Fibroblast of skin of right quadriceps (primary cell): ENCODE measurements around the gene STXBP5L.
"Not testable (repeated sequence)": the region's sequence is repeated elsewhere in the genome, so short reads cannot be mapped to it uniquely, and the experiment has no call there.

Experiments
- DNase-seq: peaks from one replicate; pipeline ENCODE4 v3.0.0-alpha.2; 2013

STXBP5L gene

DNA sequence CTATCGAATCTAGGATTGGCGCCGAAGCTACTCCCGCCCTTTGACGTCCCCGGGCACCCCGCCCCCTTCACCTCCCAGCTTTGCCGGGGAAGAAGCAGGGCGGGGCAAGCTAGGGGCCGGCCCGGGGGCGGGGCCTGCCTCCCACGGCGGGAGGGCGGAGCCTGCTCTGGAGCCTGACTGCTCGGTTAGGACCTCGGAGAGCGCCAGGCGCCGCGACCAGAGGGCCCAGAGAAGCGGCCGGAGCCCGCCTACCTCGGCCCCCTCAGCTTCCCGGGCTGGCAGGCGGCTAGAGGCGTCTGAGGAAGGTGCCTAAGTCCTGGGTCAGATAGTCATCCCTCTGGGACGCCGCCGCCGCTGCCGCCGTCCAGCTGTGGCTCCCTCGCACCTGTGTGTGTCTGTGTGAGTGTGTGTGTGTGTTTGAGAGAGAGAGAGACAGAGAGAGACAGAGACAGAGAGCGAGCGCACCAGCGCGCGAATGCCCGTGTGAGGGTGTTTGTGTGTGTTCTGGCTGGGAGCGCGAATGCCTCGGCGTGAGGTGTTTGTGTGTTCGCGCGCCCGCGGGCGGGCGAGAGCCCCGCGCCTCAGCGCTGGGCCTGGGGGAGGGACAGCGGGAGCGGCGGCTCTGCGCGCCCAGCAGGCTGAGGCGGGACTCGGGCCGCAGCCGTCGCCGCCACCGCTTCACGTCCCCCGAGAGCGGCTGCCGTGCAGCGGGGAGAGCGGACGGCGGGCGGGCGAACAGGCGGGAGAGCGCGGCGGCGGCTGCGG is at the start of gene STXBP5L:
Gene STXBP5L (plus strand): TSS at position 176 of the 765 bp plus-strand sequence. CDS start 1,374 bp downstream, outside the sequence.
- DNase-seq, result peak; percentile 72

DNA sequence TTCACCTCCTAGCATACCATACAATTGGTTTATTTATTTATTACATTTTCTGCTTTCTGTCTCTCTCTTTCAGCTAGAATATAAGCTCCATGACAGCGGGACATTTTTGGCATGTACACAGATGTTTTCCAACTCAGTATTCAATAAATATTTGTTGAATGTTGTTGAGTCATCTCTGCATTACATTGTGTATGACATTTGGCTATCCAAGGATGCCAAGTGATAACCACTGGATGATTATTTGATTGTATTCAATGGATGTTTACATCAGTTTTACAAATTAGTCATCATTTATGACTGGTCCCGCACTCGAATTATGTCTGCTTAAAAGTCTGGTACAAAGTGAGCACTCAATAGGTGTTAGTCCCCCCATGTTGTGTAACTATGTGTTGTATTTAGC is 49.5 kb upstream of the STXBP5L start:
- no peak for DNase-seq

DNA sequence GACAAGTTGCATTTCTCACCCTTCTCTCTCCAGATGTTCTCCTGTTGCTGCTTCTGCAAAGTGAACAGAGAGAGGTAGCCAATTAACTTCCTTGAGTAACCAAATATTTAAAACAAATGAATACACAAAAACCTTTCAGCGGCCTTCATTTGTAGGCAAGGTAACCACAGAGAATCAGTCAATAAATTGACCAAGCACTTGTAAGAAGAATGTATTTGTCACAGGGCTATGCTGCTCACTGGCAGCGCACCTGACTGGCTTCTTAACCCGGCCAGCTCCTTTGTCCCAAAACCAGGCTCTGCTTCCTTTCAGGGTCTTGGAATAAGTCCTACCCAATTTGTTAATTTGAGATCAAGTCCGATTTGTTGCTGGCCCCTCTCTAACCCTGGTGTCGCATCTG is 43.5 kb upstream of the STXBP5L start:
- DNase-seq, result no peak

DNA sequence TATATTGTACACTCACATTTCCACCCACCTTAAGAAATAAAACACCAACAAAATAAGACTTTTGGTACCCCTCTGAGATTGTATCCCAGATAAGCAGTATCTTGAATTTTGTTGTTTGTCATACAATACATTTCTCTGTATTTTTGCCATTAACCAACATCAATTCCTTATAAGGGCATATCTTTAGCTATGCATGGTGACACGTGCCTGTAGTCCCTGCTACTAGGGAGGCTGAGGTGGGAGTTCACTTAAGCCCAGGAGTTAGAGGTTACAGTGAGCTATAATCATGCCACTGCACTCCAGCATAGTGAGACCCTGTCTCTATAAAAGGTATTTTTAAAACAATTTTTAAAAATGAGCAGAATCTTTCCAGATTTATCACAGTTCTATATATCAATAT is 32.5 kb upstream of the STXBP5L start:
- no peak for DNase-seq

DNA sequence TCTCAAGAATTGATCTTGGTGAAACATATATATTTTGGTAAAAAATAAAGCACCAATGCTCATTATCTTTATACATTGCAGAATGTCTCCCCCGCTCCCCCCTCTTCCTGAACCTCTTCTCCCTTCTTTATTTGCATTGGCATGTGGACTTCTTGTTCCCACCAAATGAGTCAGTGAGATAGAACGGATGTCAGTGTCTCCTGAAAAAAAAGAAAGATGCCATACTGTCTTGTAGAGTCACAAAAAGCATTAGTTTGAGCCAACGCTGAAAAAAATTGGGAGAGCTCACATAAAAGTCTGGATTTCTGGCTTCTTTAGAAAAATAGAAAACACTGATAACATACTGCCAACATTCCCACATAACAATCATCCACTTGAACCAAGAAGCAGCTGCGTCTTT is 32.0 kb upstream of the STXBP5L start:
- no peak for DNase-seq

DNA sequence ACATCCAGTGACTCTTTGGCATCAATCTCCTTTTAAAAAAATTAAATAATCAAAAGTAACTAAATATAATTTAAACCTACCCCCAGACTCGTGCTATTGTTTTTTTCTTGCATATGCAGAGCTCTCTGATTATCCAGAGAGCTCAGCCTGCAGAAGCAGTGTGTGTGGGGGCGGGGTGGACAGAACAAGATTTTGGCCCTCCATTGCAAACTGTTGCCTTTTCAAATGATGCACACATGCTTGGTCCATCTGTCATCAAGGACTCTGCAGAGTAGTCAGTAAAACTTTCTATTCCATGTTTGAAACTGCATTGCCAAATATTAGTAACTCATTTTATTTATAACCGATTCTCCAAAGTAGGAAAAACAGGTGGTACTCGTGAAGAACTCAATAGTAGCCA is 28.6 kb upstream of the STXBP5L start:
- DNase-seq, result no peak

DNA sequence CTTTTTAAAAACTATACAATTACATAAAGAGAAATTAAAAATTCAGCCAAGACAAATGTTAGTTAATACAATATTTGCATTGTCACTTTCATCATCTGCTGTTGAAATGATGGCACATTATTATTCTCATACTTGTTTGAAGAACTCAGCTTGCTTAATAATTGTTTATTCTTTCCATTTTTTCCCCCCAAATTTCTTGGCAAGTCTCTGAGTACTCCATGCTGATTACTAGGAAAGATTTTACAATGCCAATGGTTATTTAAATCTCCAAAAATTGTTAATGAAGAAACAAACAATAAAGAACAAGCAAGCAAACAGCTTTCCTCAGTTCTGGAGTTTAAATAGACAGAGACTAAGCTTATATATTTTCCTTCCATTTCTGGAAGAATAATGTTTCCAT is 15.1 kb upstream of the STXBP5L start:
- DNase-seq, result no peak

DNA sequence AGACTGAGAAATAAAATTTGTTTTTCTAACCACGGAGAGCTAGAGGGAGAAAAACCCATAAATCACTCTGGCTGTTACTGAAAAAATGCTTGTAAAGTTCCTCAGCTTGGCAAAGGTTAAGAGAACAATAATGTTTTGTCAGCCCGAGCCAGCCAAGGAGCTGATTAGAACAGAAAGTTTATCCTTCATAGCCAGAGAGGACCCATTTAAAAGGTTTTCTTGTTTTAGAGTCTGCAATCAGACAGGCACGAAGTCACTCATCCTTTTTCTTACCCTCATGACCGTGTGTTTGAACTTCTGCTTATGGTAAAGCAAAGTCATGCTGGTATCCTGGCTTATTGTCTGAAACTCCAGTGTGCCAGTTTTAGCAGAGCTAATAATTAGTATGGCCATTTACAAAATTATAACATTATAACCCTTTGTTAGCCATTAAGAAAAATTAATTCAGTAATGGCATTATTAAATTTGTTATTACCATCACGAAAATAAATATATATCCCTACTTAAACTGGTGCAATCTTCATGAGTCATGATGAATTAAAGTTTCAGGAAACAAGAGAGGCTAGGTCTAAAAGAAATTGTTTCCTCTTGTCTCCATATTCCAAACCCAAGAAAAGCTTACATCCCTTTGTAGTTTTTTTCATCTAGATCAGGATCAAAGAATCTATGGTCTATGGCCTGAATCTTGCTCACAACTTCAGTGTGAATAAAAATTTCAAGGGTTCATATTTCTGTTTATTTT is 13.5 kb upstream of the STXBP5L start:
- DNase-seq, result peak; percentile 2

DNA sequence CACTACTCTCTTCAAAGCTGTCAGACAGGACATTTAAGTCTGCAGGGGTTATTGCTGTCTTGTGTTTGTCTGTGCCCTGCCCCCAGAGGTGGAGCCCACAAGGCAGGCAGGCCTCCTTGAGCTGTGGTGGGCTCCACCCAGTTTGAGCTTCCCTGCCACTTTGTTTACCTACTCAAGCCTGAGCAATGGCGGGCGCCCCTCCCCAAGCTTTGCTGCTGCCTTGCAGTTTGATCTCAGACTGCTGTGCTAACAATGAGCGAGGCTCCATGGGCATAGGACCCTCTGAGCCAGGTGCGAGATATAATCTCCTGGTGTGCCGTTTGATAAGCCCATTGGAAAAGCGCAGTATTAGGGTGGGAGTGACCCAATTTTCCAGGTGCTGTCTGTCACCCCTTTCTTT is 6.3 kb upstream of the STXBP5L start:
- DNase-seq, result not testable (repeated sequence)

DNA sequence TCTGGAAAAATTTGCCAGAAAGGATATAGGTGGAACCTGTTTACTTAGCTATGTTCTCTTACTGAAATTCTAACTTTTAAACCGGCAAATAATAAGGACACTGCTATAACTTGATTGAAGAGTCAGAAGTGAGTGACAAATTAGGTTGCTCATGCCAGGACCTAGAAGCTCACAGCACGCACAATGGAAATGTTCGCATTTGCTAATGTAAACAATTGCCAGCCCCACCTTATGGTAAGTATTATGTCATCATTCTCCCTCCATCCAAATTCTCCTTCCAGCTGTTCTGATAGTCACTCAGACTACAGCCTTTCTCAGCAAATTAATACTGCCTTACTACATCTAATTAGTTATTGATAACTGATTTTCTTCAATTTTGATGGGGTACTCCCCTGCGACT is 4.8 kb upstream of the STXBP5L start:
- DNase-seq, result no peak

DNA sequence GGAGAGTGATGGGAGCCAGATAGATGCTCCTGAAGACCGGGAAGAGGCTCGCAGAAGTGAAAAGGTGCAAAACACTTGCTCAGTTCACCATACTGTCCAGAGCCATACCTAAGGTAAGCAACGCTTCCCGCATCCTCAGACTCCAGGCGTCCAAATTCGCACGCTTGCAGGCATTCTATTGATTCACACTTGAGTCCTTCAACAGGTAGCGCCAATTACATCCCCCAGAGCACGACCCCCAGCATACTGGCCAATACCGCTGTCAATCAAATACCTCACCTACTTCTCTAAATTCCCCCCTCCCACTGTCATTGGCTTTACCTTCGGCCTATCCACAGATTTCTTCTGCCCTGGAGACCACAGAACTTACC is 361 bp upstream of the STXBP5L start:
- DNase-seq, result no peak

DNA sequence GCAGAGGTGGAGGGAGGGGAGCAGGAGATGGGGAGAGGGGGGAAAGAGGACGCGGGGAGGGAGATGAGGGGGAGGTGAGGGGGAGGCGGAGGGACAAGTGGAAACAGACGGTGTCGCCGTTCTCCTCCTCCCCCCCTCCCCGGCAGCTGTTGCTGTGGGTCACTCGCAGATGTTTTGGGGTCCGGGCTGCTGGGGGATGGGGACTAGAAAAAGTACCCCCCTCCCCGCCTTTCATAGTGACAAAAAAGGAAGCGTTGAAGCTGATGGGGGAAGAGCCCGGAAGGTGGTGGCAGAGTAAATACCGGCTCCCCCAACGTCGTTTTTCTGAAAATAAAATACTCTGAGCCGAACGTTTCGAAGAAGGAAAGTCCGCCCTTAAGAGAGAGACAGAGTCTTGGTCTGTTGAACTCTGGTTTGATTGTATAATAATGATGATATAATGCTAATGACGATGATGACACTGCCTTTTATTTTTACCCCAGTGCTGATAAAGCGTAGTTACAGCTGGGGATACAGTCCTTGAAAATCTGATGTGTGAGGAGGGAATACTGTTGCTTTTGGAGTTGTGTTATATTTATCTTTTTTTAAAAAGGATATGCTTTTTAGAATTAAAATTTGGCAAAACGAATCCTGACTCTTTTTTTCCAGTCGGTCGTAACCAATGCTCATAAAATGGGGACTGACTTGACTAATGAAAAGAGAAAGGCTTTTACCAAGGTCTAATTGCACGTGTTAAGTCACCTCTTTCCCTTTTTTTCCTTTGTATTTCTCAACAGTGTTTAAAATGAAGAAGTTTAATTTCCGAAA is 993 bp downstream of the STXBP5L start:
- DNase-seq, result no peak

DNA sequence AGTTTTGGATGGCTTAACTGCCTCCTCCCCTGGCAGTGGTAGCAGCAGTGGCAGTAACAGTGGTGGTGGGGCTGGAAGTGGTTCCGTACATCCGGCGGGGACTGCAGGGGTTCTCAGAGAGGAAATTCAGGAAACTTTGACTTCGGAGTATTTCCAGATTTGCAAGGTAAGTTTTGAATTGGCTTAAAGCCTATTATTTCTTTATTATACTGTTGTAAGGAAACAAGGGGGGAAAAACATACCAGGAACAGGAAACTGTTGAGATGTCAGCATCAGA is 1.5 kb downstream of the STXBP5L start:
- no peak for DNase-seq

DNA sequence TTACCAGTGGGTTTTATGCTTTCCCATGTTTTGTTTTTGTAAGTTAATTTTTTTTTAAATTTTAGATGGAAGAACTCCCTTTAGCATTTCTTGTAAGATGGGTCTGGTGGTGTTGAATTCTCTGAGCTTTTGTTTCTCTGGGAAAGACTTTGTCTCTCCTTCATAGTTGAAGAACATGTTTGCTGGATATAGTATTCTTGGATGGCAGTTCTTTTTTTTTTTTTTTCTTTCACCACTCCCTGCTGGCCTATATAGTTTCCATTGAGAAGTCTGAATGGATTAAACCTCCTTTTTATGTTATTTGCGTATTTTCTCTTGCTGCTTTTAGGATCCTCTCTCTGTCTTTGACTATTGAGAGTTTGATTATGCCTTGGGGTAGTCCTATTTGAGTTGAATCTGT is 18.1 kb downstream of the STXBP5L start:
- no peak for DNase-seq

DNA sequence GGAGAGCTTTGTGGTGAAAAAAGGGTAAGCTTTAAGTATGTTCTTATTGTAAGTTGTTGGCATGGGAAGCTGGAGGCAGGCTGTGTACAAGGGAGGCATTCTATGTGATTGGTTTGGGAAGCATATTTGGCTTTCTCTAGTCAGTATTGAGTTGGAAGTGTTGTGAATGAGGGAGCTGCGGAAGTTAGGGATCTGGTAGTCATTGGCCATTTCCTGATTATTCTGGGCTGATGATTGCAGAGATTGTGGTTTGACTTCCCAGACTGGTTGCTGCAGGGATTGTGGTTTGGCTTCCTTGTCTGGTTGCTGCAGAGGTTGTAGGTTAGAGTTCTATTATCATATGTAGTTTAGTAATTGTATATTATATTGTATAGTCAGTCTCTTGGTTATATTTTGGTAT is 21.0 kb downstream of the STXBP5L start:
- peak; percentile 1 for DNase-seq

DNA sequence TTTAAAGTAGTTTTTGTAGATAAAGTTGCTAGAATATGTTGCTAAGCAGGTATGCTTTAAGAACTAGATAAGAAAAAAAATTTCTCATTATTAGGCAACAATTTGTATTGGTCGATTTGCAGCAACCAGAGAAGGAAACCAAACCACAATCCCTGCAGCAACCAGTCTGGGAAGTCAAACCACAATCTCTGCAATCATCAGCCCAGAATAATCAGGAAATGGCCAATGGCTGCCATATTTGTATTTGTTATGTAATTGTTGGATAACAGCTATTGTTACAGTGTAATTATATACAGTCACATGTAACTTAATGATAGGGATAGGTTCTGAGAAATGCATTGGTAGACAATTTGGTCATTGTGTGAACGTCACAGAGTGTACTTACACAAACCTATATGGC is 23.6 kb downstream of the STXBP5L start:
- no peak for DNase-seq

DNA sequence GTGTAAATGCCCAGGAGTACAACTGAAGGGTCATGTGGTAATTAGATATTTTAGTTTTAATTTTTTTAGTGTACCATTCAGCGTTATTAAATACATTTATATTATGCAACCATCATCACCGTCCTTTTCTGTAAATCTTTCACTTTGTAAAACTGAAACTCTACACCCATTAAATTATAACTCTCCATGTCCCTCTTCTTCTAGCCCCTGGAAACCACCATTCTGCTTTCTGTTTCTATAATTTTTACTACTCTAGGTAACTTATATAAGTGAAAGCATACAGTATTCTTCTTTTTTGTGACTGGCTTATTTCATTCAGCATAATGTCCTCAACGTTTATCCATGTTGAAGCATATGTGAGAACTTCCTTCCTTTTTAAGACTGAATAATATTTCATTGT is 48.1 kb downstream of the STXBP5L start:
- DNase-seq, result no peak

DNA sequence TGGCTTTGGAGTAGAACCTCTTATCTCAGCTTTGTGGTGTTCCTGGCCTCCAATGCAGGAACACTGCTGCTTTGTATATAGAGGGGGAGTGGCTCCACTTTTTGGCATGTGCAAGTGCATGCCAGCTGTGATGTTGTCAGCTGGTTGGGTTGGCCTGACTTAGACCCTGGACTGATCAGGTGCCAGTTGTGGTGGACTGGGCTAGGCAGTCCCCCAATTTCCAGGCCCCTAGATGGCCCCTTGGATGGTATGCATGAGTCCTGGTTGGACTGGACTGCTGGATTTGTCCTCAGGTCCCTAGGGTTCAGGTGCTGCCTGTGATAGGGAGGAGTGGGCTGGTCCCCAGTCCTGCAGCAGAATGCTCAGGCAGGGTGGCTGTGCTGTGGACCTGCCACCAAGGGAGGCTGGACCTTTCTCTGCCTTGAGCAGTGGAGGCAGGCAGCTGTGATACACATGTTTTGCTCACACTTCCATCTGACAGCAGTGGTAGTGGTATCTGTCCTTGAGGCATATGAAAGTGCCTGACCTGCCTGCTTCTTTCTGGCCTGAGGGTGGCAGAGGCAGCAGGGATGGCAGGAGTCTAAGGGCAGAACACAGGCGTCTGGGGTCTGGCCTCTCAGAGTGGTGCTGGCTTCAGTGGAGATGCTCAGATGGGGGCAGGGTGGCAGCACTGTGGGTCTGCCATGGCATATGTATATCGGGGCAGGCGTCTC is 74.8 kb downstream of the STXBP5L start:
- DNase-seq, result no peak

DNA sequence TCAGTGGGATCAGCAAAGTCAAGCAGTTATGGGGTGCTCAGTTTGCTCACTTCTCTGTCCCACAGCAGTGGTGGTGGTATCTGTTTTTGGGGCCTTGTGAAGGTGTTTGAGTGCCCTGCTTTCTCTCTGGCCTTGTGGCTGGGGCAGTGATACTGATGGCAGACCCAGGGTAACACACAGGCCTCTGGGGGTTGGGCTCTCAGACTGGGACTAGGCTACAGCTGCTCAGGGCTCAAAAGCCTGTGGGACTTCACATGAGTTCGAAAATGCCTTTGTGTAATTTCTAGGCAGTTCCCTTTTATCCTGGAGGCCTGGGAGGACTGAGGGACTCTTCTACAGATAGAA is 75.3 kb downstream of the STXBP5L start:
- no peak for DNase-seq

DNA sequence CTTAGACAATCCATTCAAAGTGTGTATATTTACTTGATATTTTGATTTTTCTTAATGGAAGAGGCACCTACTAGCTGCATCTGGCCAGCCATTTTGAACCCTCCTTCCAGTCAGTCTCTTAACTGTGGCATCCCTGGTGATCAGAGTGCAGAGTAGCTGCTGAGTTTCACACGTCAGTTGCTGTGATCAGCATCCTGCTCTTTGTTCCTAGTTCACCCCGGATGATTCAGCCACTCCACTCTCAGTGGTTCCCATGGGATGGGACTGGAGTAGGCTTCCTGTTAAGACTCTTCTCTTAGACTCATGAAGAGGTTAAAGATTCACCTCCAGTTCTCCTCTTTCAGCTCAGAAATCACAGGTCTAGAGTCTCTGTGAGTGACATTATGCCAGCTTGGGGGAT is 75.8 kb downstream of the STXBP5L start:
- no peak for DNase-seq

DNA sequence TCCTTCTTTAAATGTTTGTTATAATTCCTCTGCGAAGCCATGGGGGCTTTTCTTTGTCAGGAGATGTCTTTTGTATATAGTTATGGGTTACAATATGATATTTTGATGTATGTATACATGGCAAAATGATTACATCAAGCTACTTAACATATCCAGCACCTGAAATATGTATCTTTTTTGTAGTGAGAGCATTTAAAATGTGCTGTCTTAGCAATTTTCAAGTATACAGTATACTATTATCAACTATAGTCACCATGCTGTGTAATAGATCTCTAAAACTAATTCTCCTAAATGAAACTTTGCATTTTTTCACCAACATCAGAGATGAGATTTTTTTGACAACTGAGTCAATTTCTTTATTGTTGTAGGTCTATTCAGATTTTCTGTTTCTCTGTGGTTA is 77.2 kb downstream of the STXBP5L start:
- DNase-seq, result no peak

DNA sequence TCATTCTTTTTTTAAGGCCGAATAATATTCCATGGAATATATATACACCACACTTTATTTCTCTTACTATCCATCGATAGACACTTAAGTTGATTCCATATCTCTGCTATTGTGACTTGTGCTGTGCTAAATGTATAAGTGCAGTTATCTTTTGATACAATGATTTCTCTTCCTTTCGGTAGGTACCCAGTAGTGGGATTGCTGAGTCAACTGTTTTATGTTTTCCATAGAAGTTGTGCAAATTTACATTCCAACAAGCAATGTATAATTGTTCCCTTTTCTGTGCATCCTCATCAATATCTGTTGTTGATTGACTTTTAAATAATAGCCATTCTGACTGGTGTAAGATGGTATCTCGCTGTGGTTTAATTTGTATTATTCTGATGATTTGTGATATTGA is 81.0 kb downstream of the STXBP5L start:
- no peak for DNase-seq

DNA sequence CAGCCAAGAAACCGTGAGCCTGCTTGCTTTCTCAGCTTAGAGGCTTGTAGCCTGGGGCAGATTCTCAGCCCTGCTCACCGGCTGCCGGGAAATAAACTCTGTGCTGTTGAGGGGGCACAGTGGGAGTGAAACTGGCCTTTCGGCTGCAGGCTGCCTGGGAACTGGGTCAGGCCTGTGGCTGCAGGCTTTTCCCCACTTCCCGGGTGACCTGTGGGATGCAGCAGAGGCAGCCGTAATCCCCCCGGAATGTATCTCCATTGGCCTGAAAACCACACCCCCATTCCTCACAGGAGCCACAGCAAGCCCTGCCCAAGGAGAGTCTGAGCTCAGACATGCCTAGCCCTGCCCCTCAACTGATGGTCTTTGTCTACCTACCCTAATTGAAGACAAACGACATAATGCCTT is 110.9 kb downstream of the STXBP5L start:
- DNase-seq, result no peak

DNA sequence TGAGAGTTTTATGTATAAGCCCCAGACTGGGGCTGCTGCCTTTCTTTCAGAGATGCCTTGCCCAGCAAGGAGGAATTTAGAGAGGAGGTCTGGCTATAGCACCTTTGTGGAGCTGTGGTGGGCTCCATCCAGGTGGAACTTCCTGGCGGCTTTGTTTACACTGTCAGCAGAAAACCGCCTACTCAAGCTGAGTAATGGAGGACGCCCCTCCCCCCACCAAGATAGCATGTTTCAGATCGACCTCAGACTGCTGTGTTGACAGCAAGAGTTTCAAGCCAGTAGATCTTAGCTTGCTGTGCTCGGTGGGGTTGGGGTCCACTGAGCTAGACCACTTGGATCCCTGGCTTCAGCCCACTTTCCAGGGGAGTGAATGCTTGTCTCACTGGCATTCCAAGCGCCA is 155.6 kb downstream of the STXBP5L start:
- no peak for DNase-seq
